IPS-NIHi11 (cell line): ENCODE results near the gene ABHD16B.
"Not testable (repeated sequence)": the region's sequence is repeated elsewhere in the genome, so short reads cannot be mapped to it uniquely, and the experiment has no call there.

Experiments used
- DNase-seq: peaks from one replicate; pipeline ENCODE4 v3.0.0; 2012; ENCODE audit warnings: mixed read lengths, low spot score

Gene ABHD16B

DNA sequence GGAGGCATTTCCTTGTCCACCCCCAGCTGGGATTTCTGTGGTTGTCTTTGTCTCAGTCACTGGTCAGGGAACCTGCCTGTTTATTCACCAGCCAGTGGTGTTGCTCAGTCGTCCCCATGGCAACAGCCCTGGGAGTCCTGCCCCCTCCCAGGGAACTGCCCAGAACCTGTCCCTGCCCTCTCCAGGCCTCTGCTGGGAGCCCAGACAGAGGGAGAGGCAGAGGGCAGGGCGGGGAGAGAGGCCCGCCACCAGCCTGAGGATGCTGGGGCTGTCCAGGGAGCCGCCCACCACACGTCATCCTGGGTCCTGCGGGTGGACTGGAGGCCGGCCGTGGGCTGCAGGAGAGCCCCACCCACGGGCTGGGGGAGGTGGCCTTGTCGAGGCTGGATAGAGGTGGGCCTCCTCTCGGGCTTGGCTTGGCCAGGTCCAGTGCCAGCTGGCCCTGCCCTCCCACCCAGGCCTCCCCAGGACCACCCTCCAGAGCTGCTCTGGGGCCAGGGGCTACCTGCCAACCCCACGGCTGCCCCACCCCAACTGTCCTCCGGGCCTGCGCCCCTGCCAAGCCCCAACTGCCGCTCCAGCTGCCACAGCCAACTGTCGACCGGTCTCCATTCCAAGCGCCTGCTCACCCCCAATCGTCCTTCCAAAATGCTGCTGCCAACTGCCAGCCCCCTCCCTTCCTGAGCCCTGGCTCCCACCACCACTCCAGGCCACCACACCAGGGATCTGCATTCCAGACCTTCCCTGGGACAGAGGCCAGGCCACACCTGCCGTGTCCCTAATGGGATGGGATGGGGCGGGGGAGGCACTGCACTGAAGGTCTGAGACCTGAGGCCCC is 26.1 kb upstream of the ABHD16B start:
- peak; percentile 96 for DNase-seq

DNA sequence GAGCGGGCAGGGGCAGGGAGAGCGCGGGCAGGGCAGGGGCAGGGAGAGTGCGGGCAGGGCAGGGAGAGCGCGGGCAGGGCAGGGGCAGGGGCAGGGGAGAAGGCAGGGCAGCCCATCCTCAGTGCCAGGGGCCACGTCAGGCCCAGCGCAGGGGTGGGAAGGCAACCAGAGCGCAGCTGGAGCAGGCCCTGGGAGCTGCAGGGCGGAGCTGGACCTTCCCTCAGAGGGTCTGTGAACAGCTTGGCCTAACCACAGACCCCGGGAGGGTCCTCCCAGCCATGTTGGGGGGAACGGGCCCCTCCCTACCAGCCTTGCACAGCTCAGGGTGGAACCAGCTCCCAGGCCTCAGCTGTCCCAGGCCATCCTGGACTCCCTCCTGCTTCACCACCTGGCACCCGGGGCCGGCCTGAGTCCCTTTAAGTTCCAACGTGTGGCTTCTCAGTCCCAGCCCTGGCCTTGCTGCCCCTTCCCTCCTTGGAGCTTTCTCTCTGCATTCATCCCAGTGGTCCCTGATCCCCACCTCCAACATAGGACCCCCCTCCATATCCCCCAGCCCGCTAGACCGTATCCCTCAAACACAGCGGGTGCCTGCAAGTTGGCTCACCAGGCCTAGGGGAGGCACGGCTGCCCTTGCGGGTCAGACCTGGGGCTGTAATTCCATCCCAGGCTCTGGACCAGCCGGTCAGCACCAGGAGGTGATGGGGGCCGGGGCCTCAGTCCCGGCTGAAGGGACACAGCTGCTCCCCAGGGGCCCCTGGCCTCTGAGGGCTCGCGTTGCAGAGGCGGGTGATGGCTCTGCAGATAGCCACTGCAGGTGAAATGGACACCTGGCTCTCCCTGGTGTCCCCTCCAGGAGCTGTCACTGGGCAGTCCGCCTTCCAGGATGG is 24.6 kb upstream of the ABHD16B start:
- DNase-seq, result no peak

GRCh38 chr20:63837479-63837878 is 23.8 kb upstream of the ABHD16B start:
- no peak for DNase-seq

DNA sequence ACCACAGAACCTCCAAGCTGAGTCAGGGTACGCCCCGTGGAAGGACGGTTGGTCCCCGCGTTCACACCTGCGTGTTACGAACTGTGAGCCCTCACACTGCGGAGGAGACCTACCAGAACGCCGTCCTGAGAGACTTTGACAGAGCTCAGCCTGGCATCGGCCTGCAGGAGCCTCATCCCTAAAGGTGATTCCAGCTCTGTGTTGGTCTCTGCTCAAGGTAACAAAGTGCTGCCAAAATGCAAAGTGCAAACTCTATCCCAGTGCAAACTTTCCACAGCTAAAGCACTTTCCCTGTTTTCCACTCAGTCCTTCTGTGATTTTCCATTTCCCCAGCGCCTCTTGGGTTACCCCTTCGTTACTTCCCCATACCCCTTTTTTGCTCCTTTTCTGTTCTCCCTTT is 21.7 kb upstream of the ABHD16B start:
- no peak for DNase-seq

DNA sequence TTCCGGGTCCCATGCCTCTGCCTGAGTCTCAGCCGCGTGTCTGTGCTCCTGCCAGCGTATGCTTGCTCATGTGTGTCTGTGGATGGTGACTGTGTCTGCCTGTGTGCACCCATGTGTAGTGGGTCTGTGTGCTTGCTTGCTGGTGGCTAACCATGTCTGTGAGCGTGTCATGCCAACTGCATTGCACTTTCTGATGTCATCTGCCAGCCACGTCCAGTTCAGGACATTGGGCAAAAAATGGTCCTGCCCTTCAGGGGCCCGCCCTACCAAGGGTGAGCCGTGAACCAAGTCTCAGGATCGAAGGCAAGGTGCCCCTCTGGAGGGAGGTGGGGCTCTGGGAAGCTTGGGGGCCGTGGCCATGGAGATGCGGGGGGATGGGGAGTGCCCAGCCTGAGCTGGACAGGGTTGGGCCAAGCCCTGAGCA is 20.9 kb upstream of the ABHD16B start:
- DNase-seq, result no peak

GRCh38 chr20:63842258-63842657 is 19.0 kb upstream of the ABHD16B start:
- DNase-seq, result no peak

- no peak for DNase-seq
Observed at GRCh38 chr20:63843222-63843621, 18.1 kb upstream of the ABHD16B start.

- no peak for DNase-seq
Observed at GRCh38 chr20:63843778-63844177, 17.5 kb upstream of the ABHD16B start.

DNA sequence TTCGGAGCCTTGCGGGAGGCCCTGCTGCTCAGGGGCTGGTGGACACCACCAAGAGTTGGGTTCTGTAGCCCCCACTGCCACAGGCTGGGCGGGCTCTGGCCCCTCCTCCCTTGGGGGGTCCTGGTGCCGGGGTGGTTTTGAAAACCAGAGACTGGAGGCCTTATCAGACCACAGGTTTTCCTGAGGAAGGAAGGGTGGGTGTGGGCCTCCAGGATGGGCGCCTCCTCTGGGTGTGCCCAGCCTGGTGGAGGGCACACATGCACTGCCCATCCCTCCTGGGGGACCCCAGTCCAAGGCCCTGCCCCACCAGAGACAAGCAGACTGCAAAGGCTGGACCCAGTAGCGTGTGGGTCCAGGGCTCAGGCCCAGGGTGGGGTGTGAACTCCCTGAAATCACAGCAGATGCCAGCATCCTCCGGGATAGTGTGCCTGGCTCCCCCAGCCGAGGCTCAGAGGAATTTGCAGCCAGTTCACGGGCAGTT is 16.7 kb upstream of the ABHD16B start:
- DNase-seq, result no peak

- peak; percentile 81 for DNase-seq
Observed at GRCh38 chr20:63846128-63846771, 15.0 kb upstream of the ABHD16B start.

- DNase-seq, result no peak
Observed at GRCh38 chr20:63846888-63847236, 14.4 kb upstream of the ABHD16B start.

DNA sequence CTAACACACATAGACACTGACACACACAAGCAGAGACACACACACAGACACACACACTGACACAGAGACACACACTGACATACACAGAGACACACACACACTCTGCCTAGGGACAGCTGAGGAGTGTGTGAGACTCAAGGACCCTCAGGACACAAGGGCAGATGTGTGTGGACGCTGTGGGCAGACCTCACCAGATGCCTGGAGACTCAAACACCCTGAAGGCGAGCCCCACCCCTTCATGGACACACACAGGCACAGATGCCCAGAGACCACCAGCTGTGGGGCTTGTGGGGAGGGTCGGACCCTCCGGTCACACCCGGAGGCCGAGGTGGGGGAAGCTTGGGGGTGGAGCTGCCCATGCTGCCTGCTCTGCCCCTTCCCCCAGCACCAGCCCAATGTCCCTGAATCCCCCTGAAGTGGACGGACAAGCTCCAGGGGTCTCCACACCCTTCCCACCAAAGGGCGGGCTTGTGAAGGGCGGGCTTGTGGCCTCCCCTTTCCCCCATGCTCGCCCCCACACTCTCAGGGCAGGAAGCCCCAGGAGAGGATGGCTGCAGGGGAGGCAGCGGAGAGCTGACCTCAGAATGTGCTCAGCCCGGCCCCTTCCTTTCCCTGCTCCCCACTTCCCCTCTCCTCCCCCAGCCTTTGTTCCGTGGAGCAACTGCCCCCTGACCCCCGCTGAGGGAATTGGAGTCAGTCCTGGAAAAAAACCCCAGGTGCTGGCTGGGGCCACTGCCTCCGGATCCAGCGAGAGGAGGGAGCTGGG is 13.9 kb upstream of the ABHD16B start:
- peak; percentile 77 for DNase-seq

- DNase-seq, result peak; percentile 35
Observed at GRCh38 chr20:63848003-63848911, 13.0 kb upstream of the ABHD16B start.

GRCh38 chr20:63850689-63851547 is 10.4 kb upstream of the ABHD16B start:
- DNase-seq, result no peak

GRCh38 chr20:63851548-63851943 is 9.8 kb upstream of the ABHD16B start:
- DNase-seq, result not testable (repeated sequence)

- DNase-seq, result not testable (repeated sequence)
Observed at GRCh38 chr20:63853733-63854068, 7.6 kb upstream of the ABHD16B start.

DNA sequence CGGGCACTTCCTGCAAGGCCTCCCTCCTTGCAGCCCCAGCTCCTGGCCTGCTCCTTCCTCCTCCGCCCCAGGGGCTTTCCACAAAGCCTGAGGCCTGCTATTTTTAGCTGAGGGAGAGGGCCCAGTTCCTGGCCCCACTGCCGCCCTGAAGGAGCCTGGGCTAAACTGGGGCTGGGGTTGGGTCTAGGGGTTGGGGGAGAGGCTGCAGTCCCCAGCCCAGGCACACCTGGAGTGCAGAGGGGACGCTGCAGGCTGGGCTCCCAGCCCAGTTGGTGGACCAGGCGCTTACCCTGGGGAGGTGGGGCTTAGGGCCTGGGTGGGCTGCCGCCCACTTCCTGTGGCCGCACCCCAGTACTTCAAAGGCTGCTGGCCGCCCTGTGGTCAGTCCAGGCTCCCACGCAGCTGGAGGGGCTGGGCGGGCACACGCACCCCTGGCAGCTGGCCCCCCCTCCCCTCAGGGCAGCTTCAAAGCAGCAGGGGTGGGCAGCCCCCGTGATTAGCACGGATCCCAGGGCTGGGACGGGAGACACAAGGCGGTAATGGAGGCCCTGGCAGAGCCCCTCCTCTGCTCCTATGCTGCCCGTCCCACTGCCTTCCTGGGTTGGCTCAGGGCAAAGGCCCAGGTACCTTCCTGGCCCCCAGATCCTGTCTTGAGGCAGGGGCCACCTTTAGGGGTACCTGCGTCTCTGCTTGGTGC is 7.1 kb upstream of the ABHD16B start:
- peak; percentile 54 for DNase-seq

DNA sequence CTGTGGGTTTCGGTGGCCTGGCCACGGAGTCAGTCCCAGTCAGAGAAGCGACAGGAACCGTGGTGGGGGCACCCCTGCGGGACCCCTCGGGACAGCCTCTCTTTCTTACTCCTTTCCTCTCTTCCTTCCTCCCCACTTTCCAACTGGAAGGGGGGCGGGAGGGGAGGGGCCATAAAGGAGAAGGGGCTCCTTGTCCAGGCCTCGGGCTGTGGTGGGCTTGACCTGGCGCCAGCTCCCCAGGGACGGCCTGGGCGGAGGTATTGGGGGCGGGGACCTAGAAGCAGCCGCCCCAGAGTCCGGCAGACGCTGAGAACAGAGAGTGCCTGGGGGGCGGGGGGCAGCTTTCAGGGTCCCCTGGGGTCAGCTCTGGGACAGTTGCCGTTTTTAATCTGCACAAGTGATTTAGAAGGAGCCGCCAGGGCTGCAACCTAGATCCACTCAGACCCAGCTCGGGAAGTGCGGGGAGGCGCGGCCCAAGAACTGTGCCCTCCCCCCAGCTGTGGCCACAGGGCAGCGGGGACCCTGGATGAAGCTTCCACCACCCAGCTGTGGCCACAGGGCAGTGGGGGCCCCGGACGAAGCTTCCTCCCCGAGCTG is 6.4 kb upstream of the ABHD16B start:
- peak; percentile 41 for DNase-seq
